ENCODE results near the gene FCSK.

DNA sequence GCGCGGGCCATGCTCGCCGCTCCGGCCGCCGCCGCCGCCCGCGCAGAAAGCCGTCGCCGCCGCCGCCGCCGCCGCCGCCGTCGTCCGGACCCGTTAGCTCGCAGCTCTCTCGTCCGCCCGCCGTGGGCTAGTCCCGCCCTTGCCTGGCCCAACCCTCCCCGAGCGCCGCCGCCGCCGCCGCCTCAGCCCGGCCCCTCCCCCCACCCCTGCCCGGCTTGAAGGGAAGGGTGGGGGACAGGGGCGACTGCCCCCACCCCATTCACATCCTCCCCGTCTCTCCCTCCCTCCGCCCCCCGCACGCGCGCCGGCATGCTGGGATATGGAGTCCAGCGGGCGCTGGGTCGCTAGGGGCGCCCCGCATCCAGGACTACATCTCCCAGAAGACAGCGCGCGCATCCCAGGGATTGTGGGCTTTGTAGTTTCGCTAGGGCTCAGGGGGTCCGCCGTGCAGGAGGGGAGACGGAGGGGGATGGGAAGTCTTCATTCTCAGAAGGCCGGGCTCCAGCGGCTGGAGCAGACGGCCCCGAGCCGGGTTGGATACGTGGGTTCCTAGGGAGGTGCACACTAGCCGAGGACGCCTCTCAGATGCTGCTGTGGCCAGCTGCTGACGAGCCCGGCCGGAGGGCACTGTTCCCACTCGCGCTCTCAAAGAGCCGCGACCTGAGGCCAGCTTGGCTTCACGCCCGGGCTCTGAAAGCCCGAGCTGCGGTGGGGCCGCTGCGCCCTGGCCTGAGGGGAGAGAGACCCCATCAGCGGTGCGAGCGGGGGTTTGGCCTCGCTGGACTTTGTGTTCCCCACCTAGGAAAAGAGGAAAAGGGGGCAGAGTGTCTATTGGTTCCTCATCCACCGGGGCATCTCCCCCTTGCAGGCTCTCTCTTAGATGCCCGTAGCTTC is 15.2 kb upstream of the FCSK start, which contains the start of gene ST3GAL2:
- TF ChIP-seq GATA3 (IDR thresholded peaks at IDR 0.05; ENCODE audit: low read depth, low read length) (no peak), GATA2 (IDR thresholded peaks at IDR 0.05; ENCODE audit: low read depth, low read length) (no peak)

Data from SH-SY5Y (cell line).